CD14-positive monocyte (primary cell): Measurements from ENCODE around the gene ANKRD26. TPM values are rescaled to one million over a fixed set of nuclear protein-coding genes. Genes with fewer than 3 reads are reported as not detected.

Experiments
- DNase-seq, 3 donors: peaks; one replicate each; pipeline ENCODE4 v3.0.0-alpha.2; 2011 to 2022
- H2AFZ ChIP-seq: 2 replicates; pipeline ENCODE4 v1.6.0; 2012; ENCODE audit warnings: mild to moderate bottlenecking, low read depth, low read length, inconsistent platforms; ENCODE audit not compliant: insufficient read depth, poor library complexity, severe bottlenecking
- H3K27ac ChIP-seq, 2 donors: 1 replicate in 1 of 2; 2 replicates in 1 of 2; pipeline ENCODE4 v1.5.1; 2012 to 2013; ENCODE audit warnings: low read length in 2 of 2, control low read depth in 1 of 2, inconsistent platforms in 1 of 2, low read depth in 1 of 2, mild to moderate bottlenecking in 1 of 2
- H3K27me3 ChIP-seq, 2 donors: one replicate each; pipeline versions ENCODE4 v1.6.0 to v1.6.1; 2011 to 2013; ENCODE audit warnings: low read length in 2 of 2; ENCODE audit not compliant: control insufficient read depth in 2 of 2, insufficient read depth in 2 of 2
- H3K36me3 ChIP-seq, 2 donors: replicated peaks in 1 of 2; 1 replicate in 1 of 2; 2 replicates in 1 of 2; pipeline versions ENCODE4 v1.5.1 to v1.6.1; 2012 to 2013; ENCODE audit warnings: low read length in 2 of 2, control low read depth in 1 of 2, inconsistent platforms in 1 of 2, mild to moderate bottlenecking in 1 of 2; ENCODE audit not compliant: insufficient read depth in 2 of 2, control insufficient read depth in 1 of 2
- H3K4me1 ChIP-seq, 2 donors: 1 replicate in 1 of 2; 2 replicates in 1 of 2; pipeline versions ENCODE4 v1.5.1 to v1.6.1; 2012 to 2013; ENCODE audit warnings: low read length in 2 of 2, control low read depth in 1 of 2, inconsistent platforms in 1 of 2, mild to moderate bottlenecking in 1 of 2, moderate library complexity in 1 of 2; ENCODE audit not compliant: insufficient read depth in 2 of 2, control insufficient read depth in 1 of 2
- H3K4me2 ChIP-seq: replicated peaks from 2 replicates; pipeline ENCODE3; 2012; ENCODE audit warnings: low read length, moderate library complexity, mild to moderate bottlenecking; ENCODE audit not compliant: poor library complexity, severe bottlenecking; ENCODE audit errors: extremely low read depth
- H3K4me3 ChIP-seq, 3 experiments: fragments of 200-600 bp in 1 of 3; sonication (generic) in 1 of 3; replicated peaks in 1 of 3; 1 replicate in 2 of 3; 2 replicates in 1 of 3; pipeline ENCODE4 v1.5.1; 2011 to 2013; ENCODE audit warnings: low read length in 3 of 3, mild to moderate bottlenecking in 3 of 3, control low read depth in 2 of 3, low read depth in 2 of 3, inconsistent platforms in 1 of 3, moderate library complexity in 1 of 3
- H3K79me2 ChIP-seq: 2 replicates; pipeline ENCODE4 v1.6.0; 2012; ENCODE audit warnings: mild to moderate bottlenecking, control low read depth, inconsistent platforms, low read length, moderate library complexity; ENCODE audit not compliant: insufficient read depth
- H3K9ac ChIP-seq: 2 replicates; pipeline ENCODE4 v1.6.0; 2017; ENCODE audit warnings: low read length, mild to moderate bottlenecking; ENCODE audit not compliant: insufficient read depth, poor library complexity, severe bottlenecking
- H3K9me3 ChIP-seq, 2 donors: replicated peaks in 1 of 2; 1 replicate in 1 of 2; 2 replicates in 1 of 2; pipeline versions ENCODE4 v1.5.1 to v1.6.1; 2012 to 2013; ENCODE audit warnings: low read length in 2 of 2, control low read depth in 1 of 2; ENCODE audit not compliant: control insufficient read depth in 1 of 2, insufficient read depth in 1 of 2
- H4K20me1 ChIP-seq: 2 replicates; pipeline ENCODE4 v1.6.0; 2012; ENCODE audit warnings: mild to moderate bottlenecking, low read length, control low read depth, moderate library complexity; ENCODE audit not compliant: insufficient read depth
- H3K27ac Mint-ChIP-seq, 7 donors: one replicate each; pipeline ENCODE4 v1.8.0; 2020; ENCODE audit warnings: mild to moderate bottlenecking in 7 of 7, mixed read lengths in 7 of 7, moderate library complexity in 6 of 7, inconsistent platforms in 2 of 7
- H3K27me3 Mint-ChIP-seq, 3 donors: one replicate each; pipeline ENCODE4 v1.8.0; 2021 to 2022; ENCODE audit warnings: low read depth in 3 of 3, mild to moderate bottlenecking in 3 of 3, mixed read lengths in 3 of 3, moderate library complexity in 3 of 3, inconsistent platforms in 1 of 3
- H3K36me3 Mint-ChIP-seq, 2 donors: one replicate each; pipeline ENCODE4 v1.8.0; 2020; ENCODE audit warnings: mixed read lengths in 2 of 2, inconsistent platforms in 1 of 2, mild to moderate bottlenecking in 1 of 2
- H3K4me1 Mint-ChIP-seq: one replicate; pipeline ENCODE4 v1.8.0; 2020; ENCODE audit warnings: mild to moderate bottlenecking, mixed read lengths
- H3K4me3 Mint-ChIP-seq, 2 donors: one replicate each; pipeline ENCODE4 v1.8.0; 2020; ENCODE audit warnings: mild to moderate bottlenecking in 2 of 2, mixed read lengths in 2 of 2, moderate library complexity in 1 of 2
- H3K9me3 Mint-ChIP-seq, 7 donors: one replicate each; pipeline ENCODE4 v1.8.0; 2020 to 2022; ENCODE audit warnings: mixed read lengths in 7 of 7, mild to moderate bottlenecking in 6 of 7, moderate library complexity in 6 of 7, inconsistent platforms in 2 of 7
- WGBS: methylation state at CpG from one replicate; pipeline ENCODE4 v1.1.5; 2013; ENCODE audit warnings: missing lambda C conversion rate; ENCODE audit not compliant: insufficient coverage; 5-methylcytosine and 5-hydroxymethylcytosine counted together
- intact Hi-C, 2 donors: fragments of 100-400 bp; cut with micrococcal nuclease; formaldehyde crosslinking; loops; one replicate each; pipeline versions ENCODE4 v1.15.0 to v1.15.1; 2023
- polyA plus RNA-seq, 3 donors: library from polyadenylated mRNA; depleted of rRNA in 1 of 3; unstranded in 2 of 3; stranded (reverse) in 1 of 3; fragments of 300-500 nt in 2 of 3; fragments of >200 nt in 1 of 3; fragmentation: Illumina TruSeq in 2 of 3; gene quantifications; 1 replicate in 2 of 3; 2 replicates in 1 of 3; pipeline ENCODE4 v1.2.3, GENCODE V29; 2012 to 2021
- TF ChIP-seq, protein P1 (sequence below): fragments of 200-600 bp; IDR thresholded peaks from one replicate; pipeline ENCODE4 v1.8.0; 2022; ENCODE audit warnings: antibody characterized with exemption, mild to moderate bottlenecking

The ANKRD26 gene
- polyA plus RNA-seq, 3 donors, result 0.36 to 0.73 (median 0.36) TPM

DNA sequence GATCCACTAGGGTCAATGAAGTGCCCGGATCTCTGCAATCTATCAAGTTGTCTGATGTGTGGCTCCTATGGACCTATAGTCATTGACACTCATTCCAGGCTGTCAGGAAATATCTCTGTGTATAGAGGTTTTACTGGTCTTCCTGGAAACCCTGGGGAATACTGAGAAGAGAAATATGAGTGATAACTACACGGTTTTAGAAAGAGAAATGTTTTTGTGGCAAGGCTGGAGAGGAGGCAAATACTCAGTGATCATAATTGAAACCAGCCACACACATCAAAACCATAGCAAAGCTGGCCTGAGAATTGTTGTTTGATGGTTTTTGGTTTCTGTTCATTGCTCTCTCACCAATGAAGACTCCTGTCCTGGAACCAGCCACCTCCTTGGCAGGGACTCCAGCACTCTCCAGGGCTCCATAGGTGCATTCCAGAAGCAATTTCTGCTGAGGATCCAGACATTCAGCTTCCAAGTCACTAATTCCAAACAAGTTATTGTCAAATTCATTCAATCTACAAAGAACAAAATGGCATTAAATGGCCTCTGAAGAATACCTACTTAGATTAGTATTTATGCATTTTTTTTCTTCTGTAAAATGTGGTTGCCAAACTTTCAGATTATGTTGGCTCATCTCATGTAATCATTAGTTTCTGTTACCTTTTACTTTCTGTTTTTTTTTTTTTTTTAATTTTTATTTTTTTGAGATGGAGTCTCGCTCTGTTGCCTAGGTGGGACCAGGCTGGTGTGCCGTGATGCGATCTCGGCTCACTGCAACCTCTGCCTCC, 131.0 kb downstream of the ANKRD26 start:
- Mint-ChIP-seq H3K27me3 (peaks cover 0 to 2% (median 2%) of the 10 kb centered on the region in 3 donors), H3K4me3 (no peak overlapping the region), H3K27ac (no peak overlapping the region), H3K36me3 (no peaks in the 10 kb centered on the region), H3K4me1 (no peaks in the 10 kb centered on the region), H3K9me3 (peaks cover 0 to 2% (median 0%) of the 10 kb centered on the region in 7 donors)
- DNase-seq, result no peak
- Histone ChIP-seq H3K4me3 (no peak overlapping the region), H3K9ac (no peak overlapping the region), H3K4me2 (no peak overlapping the region), H2AFZ (no peak overlapping the region), H3K27ac (no peak overlapping the region), H3K9me3 (no peaks in the 10 kb centered on the region), H3K4me1 (no peaks in the 10 kb centered on the region), H3K36me3 (no peaks in the 10 kb centered on the region), H3K79me2 (no peaks in the 10 kb centered on the region), H4K20me1 (no peaks in the 10 kb centered on the region), H3K27me3 (no peaks in the 10 kb centered on the region)
- intact Hi-C loops, result no loop called here
- 100% methylated on average over 1 of the region's 6 CpGs for WGBS
- TF ChIP-seq, protein P1, sequence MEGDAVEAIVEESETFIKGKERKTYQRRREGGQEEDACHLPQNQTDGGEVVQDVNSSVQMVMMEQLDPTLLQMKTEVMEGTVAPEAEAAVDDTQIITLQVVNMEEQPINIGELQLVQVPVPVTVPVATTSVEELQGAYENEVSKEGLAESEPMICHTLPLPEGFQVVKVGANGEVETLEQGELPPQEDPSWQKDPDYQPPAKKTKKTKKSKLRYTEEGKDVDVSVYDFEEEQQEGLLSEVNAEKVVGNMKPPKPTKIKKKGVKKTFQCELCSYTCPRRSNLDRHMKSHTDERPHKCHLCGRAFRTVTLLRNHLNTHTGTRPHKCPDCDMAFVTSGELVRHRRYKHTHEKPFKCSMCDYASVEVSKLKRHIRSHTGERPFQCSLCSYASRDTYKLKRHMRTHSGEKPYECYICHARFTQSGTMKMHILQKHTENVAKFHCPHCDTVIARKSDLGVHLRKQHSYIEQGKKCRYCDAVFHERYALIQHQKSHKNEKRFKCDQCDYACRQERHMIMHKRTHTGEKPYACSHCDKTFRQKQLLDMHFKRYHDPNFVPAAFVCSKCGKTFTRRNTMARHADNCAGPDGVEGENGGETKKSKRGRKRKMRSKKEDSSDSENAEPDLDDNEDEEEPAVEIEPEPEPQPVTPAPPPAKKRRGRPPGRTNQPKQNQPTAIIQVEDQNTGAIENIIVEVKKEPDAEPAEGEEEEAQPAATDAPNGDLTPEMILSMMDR, result no peak

DNA sequence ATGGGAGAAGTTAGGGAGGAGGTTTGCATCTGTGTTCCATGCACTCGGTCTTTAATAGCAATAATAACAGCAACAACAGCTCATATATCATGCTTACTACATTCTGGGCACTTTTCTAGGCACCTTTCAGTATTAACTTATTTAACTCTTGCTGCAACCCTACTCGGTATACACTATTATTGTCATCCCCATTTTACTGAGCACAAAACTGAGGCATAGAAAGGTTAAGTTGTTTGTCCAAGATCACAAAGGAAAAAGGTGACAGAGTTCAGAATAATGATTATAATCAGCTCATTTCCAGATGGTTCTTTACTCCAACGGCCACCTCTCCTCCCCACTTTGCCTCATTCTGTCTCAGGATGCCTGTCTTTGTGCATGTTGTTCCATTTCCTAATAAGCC, 137.5 kb downstream of the ANKRD26 start:
- H3K27me3 ChIP-seq, result no peaks in the 10 kb centered on the region

More for the DNA sequence above, 137.5 kb downstream of the ANKRD26 start:
- H3K79me2 ChIP-seq, result no peaks in the 10 kb centered on the region
- H3K27ac Mint-ChIP-seq, result no peak overlapping the region
- TF ChIP-seq, protein P1, result no peak
- H3K4me1 ChIP-seq, result no peaks in the 10 kb centered on the region
- no peak for DNase-seq
- H3K9me3 ChIP-seq, result no peaks in the 10 kb centered on the region
- WGBS, result 86% methylated on average over 1 of the region's 3 CpGs
- no peak overlapping the region for H3K4me3 Mint-ChIP-seq
- H4K20me1 ChIP-seq, result no peaks in the 10 kb centered on the region
- H3K27ac ChIP-seq, result no peak overlapping the region
- no peaks in the 10 kb centered on the region for H3K36me3 ChIP-seq
- H3K4me3 ChIP-seq, result no peak overlapping the region
- intact Hi-C loops, result no loop called here
- H3K9me3 Mint-ChIP-seq, result no peaks in the 10 kb centered on the region
- no peaks in the 10 kb centered on the region for H3K4me1 Mint-ChIP-seq
- H2AFZ ChIP-seq, result no peak overlapping the region
- no peaks in the 10 kb centered on the region for H3K36me3 Mint-ChIP-seq
- no peak overlapping the region for H3K9ac ChIP-seq
- no peak overlapping the region for H3K4me2 ChIP-seq
- H3K27me3 Mint-ChIP-seq, result peaks cover 1 to 3% (median 2%) of the 10 kb centered on the region in 3 donors
